ENCODE measurements around the gene HNRNPF. TPM values are rescaled to one million over a fixed set of nuclear protein-coding genes. Genes with fewer than 3 reads are reported as not detected.

HNRNPF gene
- total RNA-seq, 2 experiments from 2014 or later, result 464 to 481 TPM

GRCh38 chr10:43417950-43418768 is 9.2 kb upstream of the HNRNPF start:
- Mint-ChIP-seq H3K4me1 (peaks cover 45% of the 10 kb centered on the region), H3K36me3 (ENCODE audit: low read depth) (no peaks in the 10 kb centered on the region), H3K9me3 (no peaks in the 10 kb centered on the region), H3K27me3 (no peaks in the 10 kb centered on the region), H3K4me3 (peak overlapping the region; percentile 48), H3K27ac (peak overlapping the region; percentile 97)
- POLR2A ChIA-PET, result no interaction called here
- CTCF ChIA-PET, result interaction anchor here (1.0 to 1.7 kb wide), 2 partner anchors 9 to 12 kb away, joined by 3 to 4 read pairs; partner anchors contain the start of gene HNRNPF
- DNase-seq, result peak; percentile 48

- H3K36me3 Mint-ChIP-seq (ENCODE audit: low read depth), result no peaks in the 10 kb centered on the region
- CTCF ChIA-PET, result interaction anchor here (1.4 kb wide), 1 partner anchor 8 kb away, joined by 4 read pairs; no protein-coding TSS in a partner anchor
- POLR2A ChIA-PET, result no interaction called here
- H3K9me3 Mint-ChIP-seq, result no peaks in the 10 kb centered on the region
- H3K27ac Mint-ChIP-seq, result peak overlapping the region; percentile 25
- H3K4me1 Mint-ChIP-seq, result peaks cover 38% of the 10 kb centered on the region
- no peaks in the 10 kb centered on the region for H3K27me3 Mint-ChIP-seq
- no peak for DNase-seq
- H3K4me3 Mint-ChIP-seq, result no peak overlapping the region
These were observed 6.6 kb upstream of the HNRNPF start for GRCh38 chr10:43415544-43415943.

DNA sequence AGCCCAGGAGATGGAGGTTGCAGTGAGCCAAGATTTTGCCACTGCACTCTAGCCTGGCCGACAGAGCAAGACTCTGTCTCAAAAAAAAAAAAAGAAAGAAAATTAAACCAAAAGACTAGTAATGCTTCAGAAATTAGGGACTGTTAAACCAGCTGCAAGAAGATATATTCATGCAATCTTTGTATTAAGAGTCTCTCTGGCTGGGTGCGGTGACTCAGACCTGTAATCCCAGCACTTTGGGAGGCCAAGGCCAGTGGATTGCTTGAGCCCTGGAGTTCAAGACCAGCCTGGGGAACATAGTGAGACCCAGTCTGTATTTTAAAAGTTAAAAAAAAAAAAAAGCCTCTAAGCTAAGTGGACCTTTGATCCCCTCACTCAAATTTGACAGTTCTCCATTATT is 2.5 kb upstream of the HNRNPF start:
- Mint-ChIP-seq H3K36me3 (ENCODE audit: low read depth) (peaks cover 12% of the 10 kb centered on the region), H3K4me3 (no peak overlapping the region), H3K27ac (no peak overlapping the region), H3K27me3 (no peaks in the 10 kb centered on the region), H3K9me3 (no peaks in the 10 kb centered on the region), H3K4me1 (peaks cover 19% of the 10 kb centered on the region)
- POLR2A ChIA-PET, result no interaction called here
- no peak for DNase-seq
- CTCF ChIA-PET, result interaction anchor here (0.6 kb wide), 2 partner anchors 18 to 41 kb away, joined by 3 read pairs; no protein-coding TSS in a partner anchor

- Mint-ChIP-seq H3K4me3 (peak overlapping the region; percentile 96), H3K27me3 (no peaks in the 10 kb centered on the region), H3K36me3 (ENCODE audit: low read depth) (peaks cover 24% of the 10 kb centered on the region), H3K9me3 (no peaks in the 10 kb centered on the region), H3K27ac (peak overlapping the region; percentile 100), H3K4me1 (peaks cover 16% of the 10 kb centered on the region)
- DNase-seq, result no peak
- CTCF ChIA-PET, result interaction anchor here (1.7 kb wide), 1 partner anchor 10 kb away, joined by 7 read pairs; no protein-coding TSS in a partner anchor
- POLR2A ChIA-PET, result interaction anchor here (0.6 to 1.6 kb wide), 3 partner anchors 10 to 239 kb away, joined by 3 to 5 read pairs (median 4); no protein-coding TSS in a partner anchor
These were observed 1.4 kb upstream of the HNRNPF start for GRCh38 chr10:43410345-43410744.

DNA sequence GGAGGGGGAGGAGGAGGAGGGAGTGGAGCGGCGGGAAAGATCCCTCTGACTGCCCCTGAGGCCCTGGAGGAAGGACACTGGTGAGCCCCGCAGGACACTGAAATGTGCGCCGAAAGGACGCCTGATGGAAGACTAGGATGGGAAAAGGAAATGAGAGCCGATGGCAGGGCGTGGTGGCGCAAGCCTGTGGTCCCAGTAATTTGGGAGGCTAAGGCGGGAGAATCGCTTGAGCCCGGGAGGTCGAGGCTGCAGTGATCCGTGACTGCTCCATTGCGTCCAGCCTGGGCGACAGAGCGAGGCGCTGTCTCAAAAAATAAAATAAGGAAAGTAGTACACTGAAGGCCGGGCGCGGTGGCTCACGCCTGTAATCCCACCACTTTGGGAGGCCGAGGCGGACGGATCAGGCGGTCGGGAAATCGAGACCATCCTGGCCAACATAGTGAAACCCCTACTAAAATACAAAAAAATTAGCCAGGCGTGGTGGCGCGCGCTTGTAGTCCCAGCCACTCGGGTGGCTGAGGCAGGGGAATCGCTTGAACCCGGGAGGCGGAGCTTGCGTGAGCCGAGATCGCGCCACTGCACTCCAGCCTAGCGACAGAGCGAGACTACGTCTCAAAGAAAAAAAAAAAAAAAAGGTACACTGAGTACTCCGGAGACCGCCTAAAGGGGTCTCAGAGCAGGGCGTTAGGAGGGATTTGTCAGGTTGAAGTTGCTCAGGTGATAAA is 561 bp upstream of the HNRNPF start:
- ChIA-PET POLR2A (interaction anchor here (0.6 to 1.6 kb wide), 2 partner anchors 11 to 46 kb away, joined by 4 to 5 read pairs; no protein-coding TSS in a partner anchor), CTCF (interaction anchor here (0.6 to 1.7 kb wide), 6 partner anchors 9 to 331 kb away, joined by 3 to 7 read pairs (median 4); no protein-coding TSS in a partner anchor)
- peak overlapping the region; percentile 100 for H3K27ac Mint-ChIP-seq

GRCh38 chr10:43408331-43408709 is 666 bp downstream of the HNRNPF start:
- no peaks in the 10 kb centered on the region for H3K9me3 Mint-ChIP-seq
- H3K27ac Mint-ChIP-seq, result peak overlapping the region; percentile 100
- H3K4me3 Mint-ChIP-seq, result peak overlapping the region; percentile 96
- H3K36me3 Mint-ChIP-seq (ENCODE audit: low read depth), result peaks cover 39% of the 10 kb centered on the region
- ChIA-PET POLR2A (interaction anchor here (1.3 kb wide), 1 partner anchor 10 kb away, joined by 3 read pairs; no protein-coding TSS in a partner anchor), CTCF (interaction anchor here (1.0 to 1.3 kb wide), 6 partner anchors 8 to 28 kb away, joined by 3 to 6 read pairs (median 4); no protein-coding TSS in a partner anchor)
- H3K4me1 Mint-ChIP-seq, result peaks cover 31% of the 10 kb centered on the region
- no peaks in the 10 kb centered on the region for H3K27me3 Mint-ChIP-seq
- DNase-seq, result no peak

More for the DNA sequence above, 561 bp upstream of the HNRNPF start:
- Mint-ChIP-seq H3K36me3 (ENCODE audit: low read depth) (peaks cover 30% of the 10 kb centered on the region), H3K27me3 (no peaks in the 10 kb centered on the region), H3K4me1 (peaks cover 20% of the 10 kb centered on the region), H3K4me3 (peak overlapping the region; percentile 96), H3K9me3 (no peaks in the 10 kb centered on the region)
- DNase-seq, result peak; percentile 84

GRCh38 chr10:43407576-43408330 is 1.2 kb downstream of the HNRNPF start:
- Mint-ChIP-seq H3K4me1 (peaks cover 36% of the 10 kb centered on the region), H3K4me3 (peak overlapping the region; percentile 96), H3K36me3 (ENCODE audit: low read depth) (peaks cover 45% of the 10 kb centered on the region), H3K9me3 (no peaks in the 10 kb centered on the region), H3K27ac (peak overlapping the region; percentile 100), H3K27me3 (no peaks in the 10 kb centered on the region)
- DNase-seq, result peak; percentile 87
- CTCF ChIA-PET, result interaction anchor here (0.6 to 1.3 kb wide), 8 partner anchors 9 to 1578 kb away, joined by 3 to 6 read pairs (median 4); no protein-coding TSS in a partner anchor
- POLR2A ChIA-PET, result interaction anchor here (0.7 to 1.3 kb wide), 3 partner anchors 10 to 48 kb away, joined by 3 to 4 read pairs (median 3); no protein-coding TSS in a partner anchor

DNA sequence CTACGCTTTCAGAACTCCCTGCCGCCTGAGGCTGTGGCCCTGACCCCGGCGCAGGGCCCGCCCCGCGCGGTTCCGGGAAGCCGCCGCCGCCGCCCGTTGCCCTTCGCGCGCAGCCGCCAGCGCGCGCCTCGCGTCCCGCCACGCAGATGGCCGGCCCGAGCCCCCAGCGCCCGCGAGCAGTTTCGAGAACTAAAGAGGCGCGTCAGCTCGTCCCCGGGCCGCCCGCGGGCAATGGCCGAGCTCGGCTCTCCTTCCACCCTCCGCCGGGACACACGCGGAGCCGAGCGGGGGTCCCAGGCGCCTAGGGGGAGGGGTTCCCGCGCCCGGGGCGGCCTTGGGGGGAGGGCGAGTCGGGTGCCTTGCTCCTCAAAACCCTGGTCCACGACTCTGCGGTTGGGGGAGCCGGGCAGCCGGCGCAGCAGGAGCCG is 1.8 kb downstream of the HNRNPF start:
- Mint-ChIP-seq H3K4me1 (peaks cover 42% of the 10 kb centered on the region), H3K27me3 (no peaks in the 10 kb centered on the region), H3K4me3 (peak overlapping the region; percentile 96), H3K36me3 (ENCODE audit: low read depth) (peaks cover 50% of the 10 kb centered on the region), H3K9me3 (no peaks in the 10 kb centered on the region), H3K27ac (peak overlapping the region; percentile 100)
- CTCF ChIA-PET, result interaction anchor here (0.6 to 1.3 kb wide), 7 partner anchors 9 to 1579 kb away, joined by 3 to 6 read pairs (median 4); no protein-coding TSS in a partner anchor
- POLR2A ChIA-PET, result interaction anchor here (0.9 to 1.3 kb wide), 2 partner anchors 9 to 28 kb away, joined by 3 read pairs; no protein-coding TSS in a partner anchor
- DNase-seq, result peak; percentile 59

DNA sequence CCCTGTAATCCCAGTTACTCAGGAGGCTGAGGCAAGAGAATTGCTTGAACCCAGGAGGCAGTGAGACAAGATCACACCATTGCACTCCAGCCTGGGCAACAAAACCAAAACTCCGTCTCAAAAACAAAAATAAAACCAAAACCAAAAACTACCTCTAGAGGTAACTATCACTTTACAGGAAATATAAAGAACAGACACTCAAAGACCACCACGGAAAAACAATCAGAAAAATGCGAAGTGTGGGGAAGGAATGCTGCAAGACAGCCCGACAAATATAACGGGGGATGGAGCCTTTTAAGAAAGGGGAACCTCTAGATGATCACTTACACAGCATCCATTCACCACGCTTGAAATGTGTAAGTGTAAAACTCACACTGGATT is 4.3 kb downstream of the HNRNPF start:
- Mint-ChIP-seq H3K4me1 (peaks cover 50% of the 10 kb centered on the region), H3K9me3 (no peaks in the 10 kb centered on the region), H3K4me3 (peak overlapping the region; percentile 90), H3K27ac (peak overlapping the region; percentile 94), H3K36me3 (ENCODE audit: low read depth) (peaks cover 69% of the 10 kb centered on the region), H3K27me3 (no peaks in the 10 kb centered on the region)
- POLR2A ChIA-PET, result interaction anchor here (0.7 kb wide), 1 partner anchor 9 kb away, joined by 5 read pairs; no protein-coding TSS in a partner anchor
- CTCF ChIA-PET, result no interaction called here
- DNase-seq, result peak; percentile 34

DNA sequence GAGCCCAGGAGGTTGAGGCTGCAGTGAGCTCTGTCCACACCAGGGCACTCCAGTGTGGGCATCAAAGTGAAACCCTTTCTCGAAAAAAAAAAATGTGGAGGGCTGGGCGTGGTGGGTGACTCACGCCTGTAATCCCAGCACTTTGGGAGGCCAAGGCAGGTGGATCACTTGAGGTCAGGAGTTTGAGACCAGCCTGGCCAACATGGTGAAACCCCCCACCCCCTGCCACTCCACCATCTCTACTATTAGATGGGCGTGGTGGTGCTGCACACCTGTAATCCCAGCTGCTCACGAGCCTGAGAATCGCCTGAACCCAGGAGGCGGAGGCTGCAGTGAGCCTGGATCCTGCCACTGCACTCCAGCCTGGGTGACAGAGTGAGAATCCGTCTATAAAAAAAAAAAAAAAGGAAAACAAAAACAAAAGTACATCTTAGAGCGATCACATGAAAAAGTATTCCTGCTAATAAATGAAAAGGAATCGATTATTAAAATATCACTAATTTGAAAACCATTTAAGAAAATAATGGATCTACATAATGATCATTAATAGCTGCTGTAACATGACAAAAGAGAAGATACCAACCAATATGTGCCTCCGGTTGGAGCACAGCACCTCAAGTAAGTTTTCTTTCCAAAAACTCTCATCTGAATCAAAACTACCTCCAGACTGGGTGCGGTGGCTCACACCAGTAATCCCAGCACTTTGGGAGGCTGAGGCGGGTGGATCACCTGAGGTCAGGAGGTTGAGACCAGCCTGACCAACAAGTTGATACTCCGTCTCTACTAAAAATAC is 4.9 kb downstream of the HNRNPF start:
- peak overlapping the region; percentile 94 for H3K27ac Mint-ChIP-seq
- H3K27me3 Mint-ChIP-seq, result no peaks in the 10 kb centered on the region
- DNase-seq, result no peak
- H3K4me1 Mint-ChIP-seq, result peaks cover 56% of the 10 kb centered on the region
- no peaks in the 10 kb centered on the region for H3K9me3 Mint-ChIP-seq
- CTCF ChIA-PET, result interaction anchor here (0.6 kb wide), 1 partner anchor 39 kb away, joined by 3 read pairs; no protein-coding TSS in a partner anchor
- H3K36me3 Mint-ChIP-seq (ENCODE audit: low read depth), result peaks cover 74% of the 10 kb centered on the region
- H3K4me3 Mint-ChIP-seq, result peak overlapping the region; percentile 90
- POLR2A ChIA-PET, result interaction anchor here (0.7 kb wide), 1 partner anchor 8 kb away, joined by 5 read pairs; no protein-coding TSS in a partner anchor

DNA sequence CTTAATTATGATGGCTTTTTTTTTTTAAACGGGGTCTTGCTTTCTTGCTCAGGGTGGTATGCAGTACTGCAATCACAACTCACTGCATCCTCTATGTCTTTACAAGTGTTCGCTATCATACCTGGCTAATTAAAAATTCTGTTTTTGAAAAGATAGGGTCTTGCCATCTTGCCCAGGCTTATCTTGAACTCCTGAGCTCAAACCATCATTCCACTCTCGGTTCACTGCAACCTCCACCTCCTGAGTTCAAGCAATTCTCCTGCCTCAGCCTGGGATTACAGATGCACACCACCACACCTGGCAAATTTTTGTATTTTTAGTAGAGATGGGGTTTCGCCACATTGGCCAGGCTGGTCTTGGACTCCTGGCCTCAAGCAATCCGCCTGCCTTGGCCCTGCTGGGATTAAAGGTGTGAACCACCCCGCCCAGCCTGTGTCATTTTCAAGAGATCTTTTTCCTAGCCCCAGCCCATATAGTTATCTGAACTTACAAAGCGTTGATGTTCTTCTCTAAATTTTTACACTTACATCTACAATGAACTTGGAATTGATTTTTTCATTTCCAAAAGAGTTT is 6.0 kb downstream of the HNRNPF start:
- ChIA-PET POLR2A (no interaction called here), CTCF (no interaction called here)

More for the DNA sequence above, 6.0 kb downstream of the HNRNPF start:
- peak overlapping the region; percentile 22 for H3K27ac Mint-ChIP-seq
- no peaks in the 10 kb centered on the region for H3K9me3 Mint-ChIP-seq
- DNase-seq, result no peak
- no peaks in the 10 kb centered on the region for H3K27me3 Mint-ChIP-seq
- H3K4me1 Mint-ChIP-seq, result peaks cover 64% of the 10 kb centered on the region
- peaks cover 75% of the 10 kb centered on the region for H3K36me3 Mint-ChIP-seq (ENCODE audit: low read depth)
- H3K4me3 Mint-ChIP-seq, result peak overlapping the region; percentile 90

Measured in activated CD4-positive, alpha-beta T cell treated with anti-CD3 and anti-CD28 coated beads, Interleukin-2, amount 10 ng/mL, durations not matched to agents 7 days and 5 days (primary cell).